Limb (tissue), 2 donors: ENCODE measurements around the gene ZNF750.
A peak's percentile ranks its signal among the peaks of the same experiment; 100 is the strongest.

ENCODE experiments used
- DNase-seq, 2 donors: peaks; one replicate each; pipeline ENCODE4 v3.0.0-alpha.2; 2016; ENCODE audit errors: extremely low spot score in 2 of 2

ZNF750 gene

GRCh38 chr17:82872591-82873520, 33.0 kb upstream of the ZNF750 start:
- no peak for DNase-seq

GRCh38 chr17:82871776-82872561, 32.1 kb upstream of the ZNF750 start:
- DNase-seq, result no peak

- DNase-seq, result no peak
Measured at GRCh38 chr17:82871056-82871775, 31.4 kb upstream of the ZNF750 start.

GRCh38 chr17:82870541-82870940, 30.7 kb upstream of the ZNF750 start:
- DNase-seq, result no peak

- no peak for DNase-seq
Measured at GRCh38 chr17:82870091-82870491, 30.3 kb upstream of the ZNF750 start.

- DNase-seq, result no peak
Measured at GRCh38 chr17:82869536-82869935, 29.7 kb upstream of the ZNF750 start.

- no peak for DNase-seq
Measured at GRCh38 chr17:82868715-82869131, 28.9 kb upstream of the ZNF750 start.

- no peak for DNase-seq
Measured at GRCh38 chr17:82867763-82868325, 28.0 kb upstream of the ZNF750 start.

- DNase-seq, result peak in 1 of 2 donors; percentile 59
Measured at GRCh38 chr17:82866590-82867191, 26.9 kb upstream of the ZNF750 start.

- DNase-seq, result no peak
Measured at GRCh38 chr17:82865774-82866395, 26.1 kb upstream of the ZNF750 start.

- DNase-seq, result no peak
Measured at GRCh38 chr17:82865274-82865673, 25.5 kb upstream of the ZNF750 start.

GRCh38 chr17:82864713-82865248, 25.0 kb upstream of the ZNF750 start:
- no peak for DNase-seq

- no peak for DNase-seq
Measured at GRCh38 chr17:82863941-82864712, 24.3 kb upstream of the ZNF750 start.

- no peak for DNase-seq
Measured at GRCh38 chr17:82863383-82863940, 23.6 kb upstream of the ZNF750 start.

- no peak for DNase-seq
Measured at GRCh38 chr17:82862737-82863382, 23.0 kb upstream of the ZNF750 start.

- no peak for DNase-seq
Measured at GRCh38 chr17:82862191-82862590, 22.4 kb upstream of the ZNF750 start.

- no peak for DNase-seq
Measured at GRCh38 chr17:82861393-82861775, 21.6 kb upstream of the ZNF750 start.

GRCh38 chr17:82860606-82861392, 21.0 kb upstream of the ZNF750 start:
- DNase-seq, result no peak
